ENCODE results near the gene TRAPPC5.

GRCh38 chr19:7729831-7730285 lies 49.2 kb downstream of the TRAPPC5 start:
- no peak for TF ChIP-seq CTCF (IDR thresholded peaks at IDR 0.05)
- TF ChIP-seq POLR2A (IDR thresholded peaks at IDR 0.05): no peak

All from right lobe of liver (tissue), 4 donors.